IMR-90 (cell line): ENCODE data around the gene UBE3C.

ENCODE experiments used
- BHLHE40 ChIP-seq: fragments of 150-350 bp; IDR thresholded peaks from 2 replicates; pipeline ENCODE4 v1.6.1; 2016; ENCODE audit warnings: mild to moderate bottlenecking, low read depth, low read length
- CHD1 ChIP-seq: IDR thresholded peaks from 2 replicates; pipeline ENCODE4 v1.6.1; 2012; ENCODE audit warnings: low read depth, low read length, improper control_type of control experiment
- CTCF ChIP-seq: conservative IDR thresholded peaks from 2 replicates; pipeline ENCODE4 v1.5.1; 2012; ENCODE audit warnings: mild to moderate bottlenecking, low read depth, low read length, improper control_type of control experiment
- MAFK ChIP-seq: IDR thresholded peaks from 2 replicates; pipeline ENCODE4 v1.6.1; 2012; ENCODE audit warnings: low read depth, low read length, improper control_type of control experiment
- MAZ ChIP-seq: IDR thresholded peaks from 2 replicates; pipeline ENCODE4 v1.6.1; 2012; ENCODE audit warnings: low read depth, mild to moderate bottlenecking, low read length, improper control_type of control experiment, moderate library complexity, borderline replicate concordance
- MXI1 ChIP-seq: IDR thresholded peaks from 2 replicates; pipeline ENCODE4 v1.6.1; 2012; ENCODE audit warnings: low read depth, mild to moderate bottlenecking, low read length, moderate library complexity, borderline replicate concordance
- NFE2L2 ChIP-seq: fragments of 150-350 bp; IDR thresholded peaks from 2 replicates; pipeline ENCODE4 v1.6.1; 2016; ENCODE audit warnings: low read depth, mild to moderate bottlenecking, low read length
- POLR2A ChIP-seq: IDR thresholded peaks from 2 replicates; pipeline ENCODE4 v1.6.1; 2012; ENCODE audit warnings: mild to moderate bottlenecking, low read depth, low read length
- RAD21 ChIP-seq: IDR thresholded peaks from 2 replicates; pipeline ENCODE4 v1.6.1; 2012; ENCODE audit warnings: low read length, improper control_type of control experiment
- RFX5 ChIP-seq: IDR thresholded peaks from 2 replicates; pipeline ENCODE4 v1.8.0; 2012; ENCODE audit warnings: low read depth, mild to moderate bottlenecking, low read length, moderate library complexity
- SMC3 ChIP-seq: fragments of 150-350 bp; IDR thresholded peaks from 2 replicates; pipeline ENCODE4 v1.6.1; 2016; ENCODE audit warnings: low read depth, mild to moderate bottlenecking, antibody characterized with exemption, low read length, moderate library complexity
- USF2 ChIP-seq: fragments of 150-350 bp; IDR thresholded peaks from 2 replicates; pipeline ENCODE4 v1.6.1; 2017; ENCODE audit warnings: mild to moderate bottlenecking, antibody characterized with exemption, low read length, low read depth

- TF ChIP-seq MXI1 (no peak), USF2 (no peak), CTCF (no peak), POLR2A (no peak), SMC3 (no peak), RFX5 (no peak), BHLHE40 (no peak), MAFK (no peak), NFE2L2 (no peak), RAD21 (no peak), CHD1 (no peak), MAZ (no peak)
Measured at GRCh38 chr7:157280216-157280841, 141.6 kb downstream of the UBE3C start.
